ENCODE measurements around the gene TECPR1. TPM values are rescaled to one million over a fixed set of nuclear protein-coding genes. Genes with fewer than 3 reads are reported as not detected.

TECPR1 gene
- total and polyA plus RNA-seq, 2 experiments from 2014 or later: 4.6 to 24.4 TPM

GRCh38 chr7:98204670-98205069 lies 47.4 kb downstream of the TECPR1 start:
- H3K36me3 Mint-ChIP-seq (ENCODE audit: low read depth): peaks cover 22% of the 10 kb centered on the region
- 0 out of 3 replicates have a peak, but pooled peaks cover under 1% of the 10 kb centered on the region for H3K4me1 Mint-ChIP-seq
- no peak overlapping the region for H3K4me3 Mint-ChIP-seq
- H3K4me2 ChIP-seq: no peak overlapping the region
- no peak overlapping the region for H3K27ac Mint-ChIP-seq
- TF ChIP-seq ZNF462 (CRISPR knock-in tag; IDR thresholded peaks at IDR 0.05) (no peak), CREB1 (CRISPR knock-in tag; IDR thresholded peaks at IDR 0.05; ENCODE audit: low read depth) (no peak), POLR2AphosphoS5 (IDR thresholded peaks at IDR 0.05; ENCODE audit: low read depth) (no peak)
- no peaks in the 10 kb centered on the region for H3K4me1 ChIP-seq (ENCODE audit: insufficient read depth)
- no peak for DNase-seq (ENCODE audit: low spot score)
- no peaks in the 10 kb centered on the region for H3K9me3 Mint-ChIP-seq
- no peaks in the 10 kb centered on the region for H3K9me2 ChIP-seq (ENCODE audit: insufficient read depth)
- H3K79me2 ChIP-seq (replicated peaks; ENCODE audit: insufficient read depth): peaks cover 25% of the 10 kb centered on the region
- H3F3A ChIP-seq (replicated peaks; ENCODE audit: low read depth): no peaks in the 10 kb centered on the region
- no peak overlapping the region for H3K4me3 ChIP-seq
- H4K20me1 ChIP-seq (replicated peaks; ENCODE audit: insufficient read depth): no peaks in the 10 kb centered on the region; the same call in 1 of the 2 replicates
- H3K27me3 Mint-ChIP-seq (ENCODE audit: insufficient read depth, low read depth, poor library complexity): peaks cover 4% of the 10 kb centered on the region
- no peak overlapping the region for H2AFZ ChIP-seq
- H3K36me3 ChIP-seq (ENCODE audit: insufficient read depth): no peaks in the 10 kb centered on the region
- no peak overlapping the region for H3K27ac ChIP-seq (ENCODE audit: low read depth)
- no peak for ATAC-seq
- H3K27me3 ChIP-seq (ENCODE audit: insufficient read depth): no peaks in the 10 kb centered on the region

- Histone ChIP-seq H3K4me1 (ENCODE audit: insufficient read depth) (no peaks in the 10 kb centered on the region), H3K27ac (ENCODE audit: low read depth) (no peak overlapping the region), H3K27me3 (ENCODE audit: insufficient read depth) (no peaks in the 10 kb centered on the region), H3K36me3 (ENCODE audit: insufficient read depth) (no peaks in the 10 kb centered on the region), H3K4me2 (no peak overlapping the region), H3K79me2 (replicated peaks; ENCODE audit: insufficient read depth) (peaks cover 31% of the 10 kb centered on the region), H3K9me2 (ENCODE audit: insufficient read depth) (no peaks in the 10 kb centered on the region), H3F3A (replicated peaks; ENCODE audit: low read depth) (no peaks in the 10 kb centered on the region), H4K20me1 (replicated peaks; ENCODE audit: insufficient read depth) (no peaks in the 10 kb centered on the region; the same call in 1 of the 2 replicates), H3K4me3 (no peak overlapping the region), H2AFZ (no peak overlapping the region)
- H3K27me3 Mint-ChIP-seq (ENCODE audit: insufficient read depth, low read depth, poor library complexity): peaks cover 4% of the 10 kb centered on the region
- peaks cover 22% of the 10 kb centered on the region for H3K36me3 Mint-ChIP-seq (ENCODE audit: low read depth)
- TF ChIP-seq EZH2phosphoT487 (IDR thresholded peaks at IDR 0.05; ENCODE audit: unreplicated experiment) (no peak), EZH2 (IDR thresholded peaks at IDR 0.05; ENCODE audit: low read depth, unreplicated experiment) (no peak), ZNF114 (CRISPR knock-in tag; IDR thresholded peaks at IDR 0.05) (no peak), JUNB (IDR thresholded peaks at IDR 0.05; ENCODE audit: unreplicated experiment) (no peak)
- DNase-seq (ENCODE audit: low spot score): no peak
- no peaks in the 10 kb centered on the region for H3K4me1 Mint-ChIP-seq
- no peak overlapping the region for H3K27ac Mint-ChIP-seq
- H3K4me3 Mint-ChIP-seq: no peak overlapping the region
- no peak for ATAC-seq
- no peaks in the 10 kb centered on the region; the same call in 2 of the 3 replicates for H3K9me3 Mint-ChIP-seq
Observed at GRCh38 chr7:98203964-98204605, 47.9 kb downstream of the TECPR1 start.

All from GM23338 (cell line).